GM12801 (cell line): ENCODE results near the gene QRICH2.

Experiments used
- TF ChIP-seq, protein P1 (sequence below): IDR thresholded peaks from one replicate; pipeline ENCODE4 v1.5.1; 2011; ENCODE audit warnings: control low read depth; ENCODE audit not compliant: insufficient read length; ENCODE audit errors: extremely low read depth

QRICH2 gene

DNA sequence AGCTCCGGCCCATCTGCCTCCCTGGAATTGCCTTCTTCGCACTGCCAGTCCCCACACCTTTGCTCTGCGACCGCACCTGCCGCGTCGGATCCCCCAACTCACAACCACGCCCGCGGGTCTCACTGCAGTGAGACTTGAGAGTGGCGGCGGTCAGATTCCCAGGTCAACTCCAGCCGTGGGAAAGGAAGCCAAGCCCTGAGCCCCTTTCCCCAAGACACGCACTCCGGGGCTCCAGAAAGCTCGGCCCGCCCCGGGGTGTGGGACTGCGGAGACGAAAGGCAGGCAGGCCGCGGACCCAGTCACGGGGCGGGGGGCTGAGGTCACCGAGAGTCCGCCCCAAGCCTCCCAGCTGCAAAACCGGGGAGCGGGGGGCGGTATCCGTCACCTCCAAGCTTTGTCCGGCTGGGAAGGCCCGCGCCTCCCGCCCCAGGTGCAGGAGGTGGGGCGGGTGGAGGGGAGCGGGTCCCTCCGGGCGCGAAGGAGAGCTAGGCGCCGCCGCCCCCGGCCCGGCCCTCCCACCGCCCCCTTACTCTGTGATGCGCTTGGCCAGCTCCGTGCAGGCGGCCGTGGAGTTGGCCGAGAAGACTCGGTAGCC is 45.0 kb upstream of the QRICH2 start:
- TF ChIP-seq, protein P1, sequence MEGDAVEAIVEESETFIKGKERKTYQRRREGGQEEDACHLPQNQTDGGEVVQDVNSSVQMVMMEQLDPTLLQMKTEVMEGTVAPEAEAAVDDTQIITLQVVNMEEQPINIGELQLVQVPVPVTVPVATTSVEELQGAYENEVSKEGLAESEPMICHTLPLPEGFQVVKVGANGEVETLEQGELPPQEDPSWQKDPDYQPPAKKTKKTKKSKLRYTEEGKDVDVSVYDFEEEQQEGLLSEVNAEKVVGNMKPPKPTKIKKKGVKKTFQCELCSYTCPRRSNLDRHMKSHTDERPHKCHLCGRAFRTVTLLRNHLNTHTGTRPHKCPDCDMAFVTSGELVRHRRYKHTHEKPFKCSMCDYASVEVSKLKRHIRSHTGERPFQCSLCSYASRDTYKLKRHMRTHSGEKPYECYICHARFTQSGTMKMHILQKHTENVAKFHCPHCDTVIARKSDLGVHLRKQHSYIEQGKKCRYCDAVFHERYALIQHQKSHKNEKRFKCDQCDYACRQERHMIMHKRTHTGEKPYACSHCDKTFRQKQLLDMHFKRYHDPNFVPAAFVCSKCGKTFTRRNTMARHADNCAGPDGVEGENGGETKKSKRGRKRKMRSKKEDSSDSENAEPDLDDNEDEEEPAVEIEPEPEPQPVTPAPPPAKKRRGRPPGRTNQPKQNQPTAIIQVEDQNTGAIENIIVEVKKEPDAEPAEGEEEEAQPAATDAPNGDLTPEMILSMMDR: no peak

DNA sequence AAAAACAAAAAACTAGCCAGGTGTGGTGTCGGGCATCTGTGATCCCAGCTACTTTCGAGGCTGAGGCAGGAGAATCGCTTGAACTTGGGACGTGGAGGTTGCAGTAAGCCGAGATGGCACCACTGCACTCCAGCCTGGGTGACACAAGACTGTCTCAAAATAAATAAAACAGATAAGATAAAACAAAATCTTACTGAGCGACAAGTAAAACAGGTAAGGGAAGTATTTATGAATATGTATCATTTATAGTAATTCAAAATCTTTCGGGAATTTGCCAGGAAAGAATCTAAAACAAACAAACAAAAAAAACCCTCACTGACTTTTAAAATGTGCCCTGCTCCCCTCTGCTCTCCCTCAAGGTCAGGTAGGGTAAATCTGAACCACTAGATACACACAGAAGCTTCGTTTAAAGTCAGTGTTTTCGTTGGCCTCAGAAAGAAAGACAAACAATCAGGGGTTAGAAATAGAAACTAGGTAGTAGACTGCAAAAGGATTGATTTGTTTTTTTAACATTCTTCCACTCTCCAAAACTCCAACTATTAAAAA is 43.5 kb upstream of the QRICH2 start:
- TF ChIP-seq, protein P1: no peak

DNA sequence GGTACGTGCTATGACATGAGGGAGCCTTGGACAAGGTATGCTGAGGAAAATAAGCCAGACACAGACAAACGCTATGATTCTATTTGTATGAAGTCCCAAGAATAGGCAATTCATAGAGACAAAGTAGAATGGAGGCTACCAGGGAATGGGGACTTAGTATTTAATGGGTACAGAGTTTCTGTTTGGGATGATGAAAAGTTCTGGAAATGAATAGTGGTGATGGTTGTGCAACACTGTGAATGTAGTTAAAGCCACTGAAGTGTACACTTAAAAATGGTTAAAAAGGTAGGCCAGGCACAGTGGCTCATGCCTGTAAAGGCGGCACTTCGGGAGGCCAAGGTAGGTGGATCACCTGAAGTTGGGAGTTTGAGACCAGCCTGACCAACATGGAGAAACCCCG is 42.4 kb upstream of the QRICH2 start:
- TF ChIP-seq, protein P1: no peak

GRCh38 chr17:76345377-76345974 is 37.4 kb upstream of the QRICH2 start:
- TF ChIP-seq, protein P1: no peak

GRCh38 chr17:76343106-76343505 is 35.0 kb upstream of the QRICH2 start:
- TF ChIP-seq, protein P1: no peak

GRCh38 chr17:76341301-76341700 is 33.2 kb upstream of the QRICH2 start:
- TF ChIP-seq, protein P1: no peak

DNA sequence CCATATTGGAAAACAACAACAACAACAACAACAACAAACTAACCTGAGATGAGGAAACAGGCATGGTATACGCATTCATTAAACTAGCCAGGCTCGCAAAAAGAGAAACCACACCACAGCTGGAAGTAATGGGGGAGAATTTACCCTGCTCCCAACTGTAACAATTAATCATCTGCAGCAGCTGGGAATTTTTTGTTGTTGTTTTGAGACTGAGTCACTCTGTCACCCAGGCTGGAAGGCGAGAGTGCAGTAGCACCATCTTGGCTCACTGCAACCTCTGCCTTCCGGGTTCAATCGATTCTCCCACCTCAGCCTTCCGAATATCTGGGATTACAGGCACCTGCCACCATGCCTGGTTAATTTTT is 29.3 kb upstream of the QRICH2 start:
- TF ChIP-seq, protein P1: no peak
